Prostate gland (tissue), 2 donors: ENCODE results near the gene HDHD5. TPM values are rescaled to one million over a fixed set of nuclear protein-coding genes. Genes with fewer than 3 reads are reported as not detected.
A peak's percentile ranks its signal among the peaks of the same experiment; 100 is the strongest.

Experiments
- DNase-seq: peaks from one replicate; pipeline ENCODE4 v3.0.0-alpha.2; 2019; ENCODE audit warnings: low spot score
- H3K27ac ChIP-seq, 2 donors: fragments of 200-600 bp; sonication (generic); 2 replicates each; pipeline ENCODE4 v1.5.1; 2017 to 2019
- H3K27me3 ChIP-seq: fragments of 200-600 bp; sonication (generic); replicated peaks from 2 replicates; pipeline ENCODE4 v1.5.1; 2019; ENCODE audit not compliant: insufficient read depth
- H3K36me3 ChIP-seq, 2 donors: fragments of 200-600 bp; sonication (generic); 1 replicate in 1 of 2; 2 replicates in 1 of 2; pipeline versions ENCODE4 v1.5.1 to v1.8.1; 2017 to 2019
- H3K4me1 ChIP-seq: fragments of 200-600 bp; sonication (generic); replicated peaks from 2 replicates; pipeline ENCODE4 v1.5.1; 2019
- H3K4me3 ChIP-seq, 2 donors: fragments of 200-600 bp; sonication (generic); 2 replicates each; pipeline ENCODE4 v1.5.1; 2017 to 2019
- H3K9me3 ChIP-seq: fragments of 200-600 bp; sonication (generic); 2 replicates; pipeline ENCODE4 v1.5.1; 2017
- POLR2A ChIP-seq: fragments of 450-650 bp; IDR thresholded peaks from one replicate; pipeline ENCODE4 v1.6.1; 2016; ENCODE audit warnings: antibody characterized with exemption, mild to moderate bottlenecking
- POLR2AphosphoS5 ChIP-seq: sonication (generic); formaldehyde crosslinking; IDR thresholded peaks from one replicate; pipeline ENCODE4 v1.6.1; 2017; ENCODE audit warnings: antibody characterized with exemption
- WGBS: methylation state at CpG from one replicate; pipeline ENCODE4 v1.1.5; 2018; 5-methylcytosine and 5-hydroxymethylcytosine counted together
- intact Hi-C: fragments of 100-400 bp; cut with DNase I; formaldehyde crosslinking; loops from one replicate; pipeline ENCODE4 v1.14.2; 2022
- total RNA-seq, 2 donors: library from RNA; depleted of rRNA; stranded (reverse); fragments of >200 nt; gene quantifications; one replicate each; pipeline ENCODE4 v1.1.0, GENCODE V29; 2016
- TF ChIP-seq, protein P1 (sequence below), 4 experiments: fragments of 200-600 bp in 2 of 4; fragments of 450-650 bp in 2 of 4; sonication (generic) in 2 of 4; IDR thresholded peaks; 1 replicate in 3 of 4; 2 replicates in 1 of 4; pipeline ENCODE4 v1.5.1; 2016 to 2019; ENCODE audit warnings: antibody characterized with exemption in 4 of 4, mild to moderate bottlenecking in 2 of 4, moderate library complexity in 2 of 4

HDHD5 gene
- total RNA-seq, 2 donors from 2014 or later, result 38.7 to 51.6 TPM

DNA sequence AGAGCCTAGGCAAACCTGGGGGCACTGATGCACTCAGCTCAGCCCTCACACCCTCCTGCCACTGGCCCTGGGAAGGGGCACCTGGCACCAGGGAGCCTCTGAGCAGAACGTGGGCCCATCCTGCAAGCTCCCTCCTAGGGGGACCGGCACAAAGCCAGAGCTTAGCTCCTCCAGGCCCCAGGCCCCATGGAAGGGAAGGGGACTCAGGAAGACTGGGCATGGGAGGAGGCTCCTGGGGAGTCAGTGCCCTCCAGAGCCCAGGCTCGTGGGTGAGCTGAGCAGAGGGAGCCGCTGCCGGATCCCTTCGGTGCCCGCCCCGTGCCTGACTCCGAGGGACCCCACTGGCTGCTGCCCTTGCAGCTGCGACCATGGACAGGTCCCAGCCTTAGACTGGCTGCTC, 31.6 kb upstream of the HDHD5 start:
- H3K27me3 ChIP-seq, result no peaks in the 10 kb centered on the region
- WGBS, result 79% methylated on average over 10 of the region's 10 CpGs
- no peak for DNase-seq
- TF ChIP-seq POLR2A (no peak), POLR2AphosphoS5 (no peak)
- TF ChIP-seq, protein P1, sequence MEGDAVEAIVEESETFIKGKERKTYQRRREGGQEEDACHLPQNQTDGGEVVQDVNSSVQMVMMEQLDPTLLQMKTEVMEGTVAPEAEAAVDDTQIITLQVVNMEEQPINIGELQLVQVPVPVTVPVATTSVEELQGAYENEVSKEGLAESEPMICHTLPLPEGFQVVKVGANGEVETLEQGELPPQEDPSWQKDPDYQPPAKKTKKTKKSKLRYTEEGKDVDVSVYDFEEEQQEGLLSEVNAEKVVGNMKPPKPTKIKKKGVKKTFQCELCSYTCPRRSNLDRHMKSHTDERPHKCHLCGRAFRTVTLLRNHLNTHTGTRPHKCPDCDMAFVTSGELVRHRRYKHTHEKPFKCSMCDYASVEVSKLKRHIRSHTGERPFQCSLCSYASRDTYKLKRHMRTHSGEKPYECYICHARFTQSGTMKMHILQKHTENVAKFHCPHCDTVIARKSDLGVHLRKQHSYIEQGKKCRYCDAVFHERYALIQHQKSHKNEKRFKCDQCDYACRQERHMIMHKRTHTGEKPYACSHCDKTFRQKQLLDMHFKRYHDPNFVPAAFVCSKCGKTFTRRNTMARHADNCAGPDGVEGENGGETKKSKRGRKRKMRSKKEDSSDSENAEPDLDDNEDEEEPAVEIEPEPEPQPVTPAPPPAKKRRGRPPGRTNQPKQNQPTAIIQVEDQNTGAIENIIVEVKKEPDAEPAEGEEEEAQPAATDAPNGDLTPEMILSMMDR (IDR thresholded peaks at IDR 0.05), result no peak
- H3K9me3 ChIP-seq, result no peaks in the 10 kb centered on the region
- no peaks in the 10 kb centered on the region for H3K36me3 ChIP-seq
- no peak overlapping the region for H3K4me3 ChIP-seq
- intact Hi-C loops, result no loop called here
- H3K4me1 ChIP-seq, result no peaks in the 10 kb centered on the region
- H3K27ac ChIP-seq, result no peak overlapping the region

DNA sequence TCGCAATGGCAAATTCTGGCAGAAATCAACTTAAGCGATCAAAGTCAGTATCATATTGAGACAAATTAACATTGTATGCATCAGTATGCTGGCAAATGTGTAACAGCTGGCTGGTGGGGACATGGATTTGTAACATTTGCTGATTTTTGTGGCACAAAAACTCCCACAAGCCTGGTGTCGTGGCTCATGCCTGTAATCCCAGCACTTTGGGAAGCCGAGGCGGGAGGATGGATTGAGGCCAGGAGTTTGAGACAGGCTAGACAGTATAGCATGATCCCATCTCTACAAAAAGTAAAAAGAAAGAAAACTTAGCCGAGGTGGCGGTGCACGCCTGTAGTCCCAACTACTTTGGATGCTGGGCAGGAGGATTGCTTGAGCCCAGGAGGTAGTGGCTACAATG, 17.6 kb upstream of the HDHD5 start:
- Histone ChIP-seq H3K9me3 (no peaks in the 10 kb centered on the region), H3K27me3 (no peaks in the 10 kb centered on the region), H3K4me3 (no peak overlapping the region), H3K36me3 (no peaks in the 10 kb centered on the region), H3K4me1 (no peaks in the 10 kb centered on the region), H3K27ac (no peak overlapping the region)
- intact Hi-C loops, result no loop called here
- no peak for DNase-seq
- 94% methylated on average over 8 of the region's 8 CpGs for WGBS
- TF ChIP-seq, protein P1 (IDR thresholded peaks at IDR 0.05), result no peak
- TF ChIP-seq POLR2A (no peak), POLR2AphosphoS5 (no peak)

DNA sequence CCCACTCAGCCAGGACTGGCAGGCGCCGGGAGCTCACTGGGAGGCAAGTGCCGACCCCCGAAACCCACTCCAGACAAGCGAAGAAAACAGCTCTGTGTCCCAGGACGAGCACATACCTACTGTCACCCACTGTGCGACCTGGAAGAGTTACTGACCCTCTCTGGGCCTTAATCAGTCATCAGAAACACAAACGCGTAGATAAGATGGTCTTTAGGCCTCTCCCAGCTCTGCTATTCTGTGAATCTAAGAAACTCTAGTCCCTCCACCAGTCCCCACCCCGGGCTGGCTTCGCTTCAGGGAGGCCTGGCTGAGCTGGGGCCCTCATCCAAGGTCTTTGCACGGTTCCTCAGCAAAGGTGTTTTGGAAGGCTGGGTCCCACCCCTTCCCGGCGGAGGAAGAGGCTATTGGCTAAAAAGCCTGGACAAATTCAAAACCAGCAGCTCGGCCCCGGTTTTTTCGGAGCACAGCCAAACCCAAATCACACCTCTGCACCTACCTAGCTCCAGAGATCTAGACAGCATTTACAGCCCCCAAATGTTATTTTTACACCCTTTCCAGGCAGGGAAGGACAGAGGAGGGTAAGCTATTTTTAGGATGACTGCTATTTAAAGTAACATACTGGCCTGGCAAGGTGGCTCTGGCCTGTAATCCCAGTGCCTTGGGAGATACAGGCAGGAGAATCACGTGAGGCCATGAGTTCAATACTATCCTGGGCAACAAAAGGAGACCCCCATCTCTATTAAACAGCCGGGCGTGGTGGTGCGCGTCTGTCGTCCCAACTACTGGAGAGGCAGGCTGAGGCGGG, 13.2 kb upstream of the HDHD5 start:
- Histone ChIP-seq H3K4me1 (no peaks in the 10 kb centered on the region), H3K27me3 (no peaks in the 10 kb centered on the region), H3K4me3 (peak overlapping the region; percentile 66 to 86), H3K9me3 (no peaks in the 10 kb centered on the region), H3K36me3 (no peaks in the 10 kb centered on the region), H3K27ac (peak overlapping the region; percentile 89 to 95)
- DNase-seq, result peak; percentile 55
- no peak for TF ChIP-seq POLR2AphosphoS5
- TF ChIP-seq, protein P1 (IDR thresholded peaks at IDR 0.05), result peak in 2 of 4 experiments; percentile 25 to 61
- intact Hi-C loops, result loop anchor here (5.0 kb wide), 1 partner anchor 330 kb away; no protein-coding TSS in a partner anchor
- 37% methylated on average over 24 of the region's 24 CpGs for WGBS

DNA sequence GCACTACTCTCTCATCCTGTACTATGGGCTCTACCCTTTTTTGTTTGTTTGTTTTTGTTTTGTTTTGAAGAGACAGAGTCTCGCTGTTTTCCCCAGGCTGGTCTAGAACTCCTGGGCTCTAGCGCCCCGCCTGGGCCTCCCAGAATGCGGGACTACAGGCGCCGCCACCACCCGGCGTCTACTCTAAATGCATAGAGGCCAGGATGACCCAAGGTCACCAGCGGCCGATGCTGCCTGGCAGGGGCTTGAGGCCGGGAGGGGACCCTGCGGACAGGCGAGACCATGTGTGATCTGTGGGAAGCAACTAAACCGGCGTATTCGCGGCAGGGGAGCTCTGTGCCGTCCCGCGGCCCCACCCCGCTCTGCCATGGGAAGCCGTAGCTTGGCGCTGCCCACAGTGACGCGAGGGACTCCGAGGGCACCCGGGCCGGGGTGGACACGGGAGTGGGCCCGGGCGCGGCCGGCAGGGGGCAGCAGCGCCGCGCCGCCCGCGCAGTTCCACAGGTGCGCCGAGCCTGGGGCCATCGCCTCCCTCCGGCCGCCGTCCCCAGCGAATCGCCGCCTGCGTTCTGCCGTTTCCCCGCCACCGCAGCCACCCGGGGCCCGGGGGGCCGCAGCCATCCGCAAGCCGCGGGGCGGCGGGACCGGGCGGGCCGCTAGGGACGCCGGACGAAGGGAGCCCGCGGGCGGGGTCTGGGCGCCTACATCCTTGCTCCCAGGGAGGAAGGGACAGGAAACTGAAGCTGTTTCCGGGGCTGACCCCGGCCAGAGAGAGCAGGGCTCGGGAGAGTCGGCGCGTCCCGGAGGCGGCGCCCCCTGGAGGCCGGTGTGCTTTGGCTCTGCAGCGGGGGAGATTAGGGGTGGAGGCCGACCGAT, 12.3 kb upstream of the HDHD5 start:
- Histone ChIP-seq H3K27me3 (no peaks in the 10 kb centered on the region), H3K9me3 (no peaks in the 10 kb centered on the region), H3K36me3 (no peaks in the 10 kb centered on the region), H3K27ac (peak overlapping the region; percentile 89 to 95), H3K4me3 (peak overlapping the region; percentile 66 to 86), H3K4me1 (no peaks in the 10 kb centered on the region)
- no peak for TF ChIP-seq POLR2A
- TF ChIP-seq POLR2AphosphoS5, result peak; percentile 46
- TF ChIP-seq, protein P1 (IDR thresholded peaks at IDR 0.05), result peak; percentile 80 to 94 (median 90)
- WGBS, result 1% methylated on average over 50 of the region's 83 CpGs
- peak; percentile 86 for DNase-seq
- intact Hi-C loops, result loop anchor here (5.0 kb wide), 1 partner anchor 331 kb away; no protein-coding TSS in a partner anchor
